PFSK-1 (cell line): ENCODE data around the gene ESPN.

Experiments
- FOXP2 ChIP-seq: optimal IDR thresholded peaks from 2 replicates; pipeline ENCODE3; 2011; ENCODE audit warnings: borderline replicate concordance, control low read depth, inconsistent platforms; ENCODE audit not compliant: insufficient read depth; ENCODE audit errors: extremely low read length, extremely low read depth
- POLR2AphosphoS5 ChIP-seq: IDR thresholded peaks from 2 replicates; pipeline ENCODE4 v1.6.1; 2012; ENCODE audit warnings: low read depth, mild to moderate bottlenecking, control low read depth, low read length, moderate library complexity
- REST ChIP-seq, 2 experiments: IDR thresholded peaks; 2 replicates each; pipeline versions ENCODE4 v1.6.1 to v1.8.0; 2011 to 2012; ENCODE audit warnings: low read depth in 2 of 2, low read length in 2 of 2, control low read depth in 1 of 2, inconsistent platforms in 1 of 2, mild to moderate bottlenecking in 1 of 2, moderate library complexity in 1 of 2; ENCODE audit not compliant: insufficient read depth in 1 of 2
- SIN3A ChIP-seq: IDR thresholded peaks from 2 replicates; pipeline ENCODE4 v1.6.1; 2012; ENCODE audit warnings: mild to moderate bottlenecking, low read length, moderate library complexity, borderline replicate concordance; ENCODE audit not compliant: insufficient read depth
- TAF1 ChIP-seq: IDR thresholded peaks from 2 replicates; pipeline ENCODE4 v1.6.1; 2012; ENCODE audit warnings: low read length, control low read depth, borderline replicate concordance; ENCODE audit not compliant: insufficient read depth

Gene ESPN

DNA sequence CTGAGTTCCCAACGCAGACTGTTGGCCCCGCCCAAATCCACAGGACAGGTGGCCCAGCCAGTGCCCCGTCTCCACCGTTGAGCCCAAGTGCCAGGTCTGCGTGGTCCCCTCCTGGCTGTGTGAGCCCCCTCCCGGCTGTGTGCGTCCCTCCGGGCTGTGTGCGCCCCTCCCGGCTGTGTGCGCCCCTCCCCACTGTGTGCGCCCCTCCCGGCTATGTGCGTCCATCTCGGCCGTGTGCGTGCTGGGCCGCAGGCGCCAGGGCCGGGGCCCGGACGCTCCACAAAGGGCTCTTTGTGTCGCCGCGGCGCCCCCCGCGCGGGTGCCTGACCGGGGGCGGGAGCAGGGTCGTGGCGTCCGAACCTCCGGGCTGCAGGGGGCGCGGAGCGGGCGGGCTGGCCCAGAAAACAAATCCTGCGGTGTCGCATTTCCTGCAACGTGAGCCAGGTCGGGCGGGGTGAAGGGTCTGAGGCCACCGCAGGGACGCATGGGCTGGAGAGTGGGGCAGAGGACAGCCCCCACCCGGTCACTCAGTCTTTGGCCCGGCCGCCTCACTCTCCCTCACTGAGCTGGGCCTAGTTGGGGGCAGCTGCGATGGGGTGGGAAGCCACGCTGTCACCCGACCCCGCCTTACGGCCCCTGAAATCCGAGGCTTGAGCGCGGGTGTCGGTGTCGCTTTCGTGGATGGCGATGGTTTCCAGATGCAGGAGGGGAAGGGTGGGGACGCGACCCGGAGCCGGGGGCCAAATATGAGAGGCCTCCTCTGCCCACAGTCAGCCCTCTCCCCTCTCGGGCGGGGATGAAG lies 22.6 kb downstream of the ESPN start:
- TF ChIP-seq TAF1 (no peak), FOXP2 (no peak), REST (IDR thresholded peaks at IDR 0.05; ENCODE audit: insufficient read depth in 1 of 2, low read depth in 2 of 2, low read length in 2 of 2) (no peak), POLR2AphosphoS5 (no peak), SIN3A (no peak)

GRCh38 chr1:6447818-6448748 lies 23.5 kb downstream of the ESPN start:
- no peak for TF ChIP-seq REST (IDR thresholded peaks at IDR 0.05; ENCODE audit: insufficient read depth in 1 of 2, low read depth in 2 of 2, low read length in 2 of 2)
- TF ChIP-seq POLR2AphosphoS5 = no peak
- no peak for TF ChIP-seq SIN3A
- TF ChIP-seq FOXP2 = no peak
- TF ChIP-seq TAF1 = no peak

- TF ChIP-seq SIN3A = no peak
- TF ChIP-seq POLR2AphosphoS5 = no peak
- no peak for TF ChIP-seq TAF1
- TF ChIP-seq FOXP2 = no peak
- TF ChIP-seq REST (IDR thresholded peaks at IDR 0.05; ENCODE audit: insufficient read depth in 1 of 2, low read depth in 2 of 2, low read length in 2 of 2) = no peak
These were observed 24.4 kb downstream of the ESPN start for GRCh38 chr1:6448749-6449631.

- no peak for TF ChIP-seq FOXP2
- TF ChIP-seq REST (IDR thresholded peaks at IDR 0.05; ENCODE audit: insufficient read depth in 1 of 2, low read depth in 2 of 2, low read length in 2 of 2) = no peak
- no peak for TF ChIP-seq POLR2AphosphoS5
- TF ChIP-seq SIN3A = no peak
- TF ChIP-seq TAF1 = no peak
These were observed 25.5 kb downstream of the ESPN start for GRCh38 chr1:6450005-6450450.
